Endodermal cell (in vitro differentiated cells): ENCODE measurements around the gene DUOXA1. TPM values are rescaled to one million over a fixed set of nuclear protein-coding genes. Genes with fewer than 3 reads are reported as not detected.
"Not testable (repeated sequence)": the region's sequence is repeated elsewhere in the genome, so short reads cannot be mapped to it uniquely, and the experiment has no call there.

Experiments
- DNase-seq: peaks from one replicate; pipeline ENCODE4 v3.0.0-alpha.2; 2017
- H3K27ac ChIP-seq: 2 replicates; pipeline ENCODE4 v1.5.1; 2013; ENCODE audit warnings: mild to moderate bottlenecking, low read depth, low read length, moderate library complexity
- H3K27me3 ChIP-seq: 2 replicates; pipeline ENCODE4 v1.6.1; 2013; ENCODE audit warnings: mild to moderate bottlenecking, low read length, moderate library complexity; ENCODE audit not compliant: insufficient read depth, control insufficient read depth, poor library complexity, severe bottlenecking
- H3K36me3 ChIP-seq: 2 replicates; pipeline ENCODE4 v1.7.0; 2013; ENCODE audit warnings: mild to moderate bottlenecking, low read length, moderate library complexity; ENCODE audit not compliant: control insufficient read depth, insufficient read depth
- H3K4me1 ChIP-seq: one replicate; pipeline ENCODE4 v1.7.0; 2013; ENCODE audit warnings: low read length; ENCODE audit not compliant: control insufficient read depth, insufficient read depth
- H3K4me3 ChIP-seq: 2 replicates; pipeline ENCODE4 v1.5.1; 2013; ENCODE audit warnings: mild to moderate bottlenecking, low read length, moderate library complexity
- H3K9ac ChIP-seq: 2 replicates; pipeline ENCODE4 v1.6.1; 2013; ENCODE audit warnings: mild to moderate bottlenecking, low read length, moderate library complexity; ENCODE audit not compliant: poor library complexity, severe bottlenecking; ENCODE audit errors: extremely low read depth
- H3K9me3 ChIP-seq: 2 replicates; pipeline ENCODE4 v1.6.1; 2013; ENCODE audit warnings: mild to moderate bottlenecking, low read length, moderate library complexity; ENCODE audit not compliant: control insufficient read depth
- H3K27ac Mint-ChIP-seq: 2 replicates; pipeline ENCODE4 v1.8.0; 2020; ENCODE audit warnings: mixed read lengths
- H3K27me3 Mint-ChIP-seq: 2 replicates; pipeline ENCODE4 v1.8.0; 2021; ENCODE audit warnings: mild to moderate bottlenecking, mixed read lengths; ENCODE audit not compliant: insufficient read depth
- H3K36me3 Mint-ChIP-seq: 2 replicates; pipeline ENCODE4 v1.8.0; 2020; ENCODE audit warnings: low read depth, mixed read lengths
- H3K4me1 Mint-ChIP-seq: 2 replicates; pipeline ENCODE4 v1.8.0; 2020; ENCODE audit warnings: mixed read lengths
- H3K4me3 Mint-ChIP-seq: 2 replicates; pipeline ENCODE4 v1.8.0; 2020; ENCODE audit warnings: mild to moderate bottlenecking, moderate library complexity, mixed read lengths
- H3K9me3 Mint-ChIP-seq: 2 replicates; pipeline ENCODE4 v1.8.0; 2020; ENCODE audit warnings: mild to moderate bottlenecking, mixed read lengths
- CTCF ChIP-seq: fragments of 200-600 bp; sonication (generic); conservative IDR thresholded peaks from 2 replicates; pipeline ENCODE4 v1.5.0; 2021; ENCODE audit warnings: antibody characterized with exemption, mild to moderate bottlenecking
- WGBS, 2 experiments: methylation state at CpG; one replicate each; pipeline versions ENCODE4 v1.1.5 to v1.1.7; 2013; ENCODE audit warnings: missing lambda C conversion rate in 2 of 2, mixed read lengths in 1 of 2; ENCODE audit not compliant: insufficient coverage in 1 of 2, insufficient read length in 1 of 2; 5-methylcytosine and 5-hydroxymethylcytosine counted together
- total RNA-seq, 2 donors: library from RNA; stranded (reverse); fragmentation: NEBNext Ultra II Directional in 1 of 2; extraction: Animal tissue kit (Norgen Biotek cat#: 25700) in 1 of 2; gene quantifications; 2 replicates in 1 of 2; 3 replicates in 1 of 2; pipeline ENCODE4 v1.2.1, GENCODE V29; 2021

Gene DUOXA1
- total RNA-seq, 2 donors from 2014 or later, result 0.86 to 0.99 TPM

- Histone ChIP-seq H3K27ac (no peak overlapping the region), H3K9me3 (no peaks in the 10 kb centered on the region), H3K36me3 (no peaks in the 10 kb centered on the region), H3K9ac (no peak overlapping the region), H3K4me1 (peaks cover 8% of the 10 kb centered on the region), H3K27me3 (peaks cover 69% of the 10 kb centered on the region), H3K4me3 (no peak overlapping the region)
- peaks cover 49% of the 10 kb centered on the region for H3K27me3 Mint-ChIP-seq
- no peak overlapping the region for H3K4me3 Mint-ChIP-seq
- H3K9me3 Mint-ChIP-seq, result no peaks in the 10 kb centered on the region
- H3K36me3 Mint-ChIP-seq, result no peaks in the 10 kb centered on the region
- H3K4me1 Mint-ChIP-seq, result peaks cover 13% of the 10 kb centered on the region
- DNase-seq, result no peak
- H3K27ac Mint-ChIP-seq, result no peak overlapping the region
- 89% methylated on average over 1 of the region's 1 CpG; no CpG with 5 or more reads in 1 of the 2 experiments for WGBS, 2 experiments
- peak; percentile 55 for TF ChIP-seq CTCF
Measured at GRCh38 chr15:45087513-45087912, 42.2 kb downstream of the DUOXA1 start.

GRCh38 chr15:45084163-45084562 is 45.5 kb downstream of the DUOXA1 start:
- peaks cover 5% of the 10 kb centered on the region for H3K4me1 ChIP-seq
- peaks cover 39% of the 10 kb centered on the region for H3K27me3 ChIP-seq
- H3K9me3 Mint-ChIP-seq, result no peaks in the 10 kb centered on the region
- H3K36me3 Mint-ChIP-seq, result no peaks in the 10 kb centered on the region
- WGBS, 2 experiments, result 82 to 85% methylated on average over 3 of the region's 3 CpGs
- H3K4me3 ChIP-seq, result no peak overlapping the region
- H3K27ac ChIP-seq, result no peak overlapping the region
- peaks cover 26% of the 10 kb centered on the region for H3K27me3 Mint-ChIP-seq
- no peaks in the 10 kb centered on the region for H3K36me3 ChIP-seq
- H3K4me3 Mint-ChIP-seq, result no peak overlapping the region
- TF ChIP-seq CTCF, result no peak
- H3K27ac Mint-ChIP-seq, result no peak overlapping the region
- DNase-seq, result no peak
- H3K9ac ChIP-seq, result no peak overlapping the region
- H3K4me1 Mint-ChIP-seq, result peaks cover 10% of the 10 kb centered on the region
- no peaks in the 10 kb centered on the region for H3K9me3 ChIP-seq

- Mint-ChIP-seq H3K27me3 (peaks cover 18% of the 10 kb centered on the region), H3K4me1 (peaks cover 4% of the 10 kb centered on the region), H3K4me3 (no peak overlapping the region), H3K9me3 (no peaks in the 10 kb centered on the region), H3K36me3 (no peaks in the 10 kb centered on the region), H3K27ac (no peak overlapping the region)
- Histone ChIP-seq H3K36me3 (no peaks in the 10 kb centered on the region), H3K9ac (no peak overlapping the region), H3K27me3 (peaks cover 31% of the 10 kb centered on the region), H3K9me3 (no peaks in the 10 kb centered on the region), H3K27ac (no peak overlapping the region), H3K4me1 (no peaks in the 10 kb centered on the region), H3K4me3 (no peak overlapping the region)
- no peak for DNase-seq
- TF ChIP-seq CTCF, result no peak
Measured at GRCh38 chr15:45083223-45083622, 46.5 kb downstream of the DUOXA1 start.

GRCh38 chr15:45082412-45082811 is 47.3 kb downstream of the DUOXA1 start:
- not testable (repeated sequence) for H3K27ac Mint-ChIP-seq, H3K9ac ChIP-seq, H3K36me3 ChIP-seq, H3K9me3 ChIP-seq, DNase-seq, H3K4me3 Mint-ChIP-seq, H3K27ac ChIP-seq, H3K4me3 ChIP-seq, H3K36me3 Mint-ChIP-seq, H3K4me1 ChIP-seq, H3K4me1 Mint-ChIP-seq, H3K9me3 Mint-ChIP-seq
- H3K27me3 Mint-ChIP-seq, result peaks cover 14% of the 10 kb centered on the region
- 96 to 98% methylated on average over 3 to 5 of the region's 10 CpGs for WGBS, 2 experiments
- peaks cover 22% of the 10 kb centered on the region for H3K27me3 ChIP-seq

GRCh38 chr15:45080593-45080992 is 49.1 kb downstream of the DUOXA1 start:
- not testable (repeated sequence) for H3K4me3 ChIP-seq, H3K4me1 ChIP-seq, H3K36me3 Mint-ChIP-seq, DNase-seq, H3K27ac Mint-ChIP-seq, H3K27ac ChIP-seq, H3K9ac ChIP-seq, H3K4me1 Mint-ChIP-seq, H3K27me3 Mint-ChIP-seq, H3K9me3 Mint-ChIP-seq, H3K9me3 ChIP-seq, H3K36me3 ChIP-seq, H3K4me3 Mint-ChIP-seq
- H3K27me3 ChIP-seq, result peaks cover 16% of the 10 kb centered on the region
- WGBS, 2 experiments, result 97% methylated on average over 2 of the region's 3 CpGs; no CpG with 5 or more reads in 1 of the 2 experiments
